NCI-H446 treated with DMSO at 0.1 percent for 48 hours (cell line): ENCODE measurements around the gene WNK1.
"Not testable (repeated sequence)": the region's sequence is repeated elsewhere in the genome, so short reads cannot be mapped to it uniquely, and the experiment has no call there.

Experiments used
- DNase-seq: peaks from one replicate; lab custom pipeline; 2025; lab: John Stamatoyannopoulos, UW

The WNK1 gene

DNA sequence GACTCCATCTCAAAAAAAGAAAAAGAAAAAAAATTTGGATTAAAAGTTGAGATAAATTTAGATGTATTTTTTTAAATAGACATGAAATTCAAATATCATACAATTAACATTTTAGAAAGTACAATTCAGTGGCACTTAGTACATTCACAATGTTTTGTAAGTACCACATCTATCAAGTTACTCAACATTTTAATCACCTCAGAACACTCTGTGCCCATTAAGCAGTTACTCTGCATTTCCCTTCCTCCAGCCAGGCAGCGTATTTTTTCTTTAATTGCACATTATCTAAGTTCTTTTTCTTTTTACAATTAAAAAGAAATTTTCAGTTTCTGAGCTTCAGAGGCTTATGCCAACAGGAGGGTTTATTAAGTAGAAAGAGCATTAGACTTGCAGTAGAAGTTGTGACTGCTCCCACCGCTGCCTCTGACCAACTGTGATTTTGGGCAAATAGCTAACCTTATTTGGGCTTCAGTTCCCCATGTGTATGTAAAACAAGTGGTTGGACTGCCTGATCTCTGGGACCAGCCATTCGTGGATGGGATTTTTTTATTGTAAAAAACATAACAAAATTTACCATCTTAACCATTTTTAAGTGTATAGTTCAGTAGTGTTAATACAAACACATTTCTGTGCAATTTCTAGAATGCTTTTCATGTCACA lies 65.7 kb downstream of the WNK1 start:
- no peak for DNase-seq

DNA sequence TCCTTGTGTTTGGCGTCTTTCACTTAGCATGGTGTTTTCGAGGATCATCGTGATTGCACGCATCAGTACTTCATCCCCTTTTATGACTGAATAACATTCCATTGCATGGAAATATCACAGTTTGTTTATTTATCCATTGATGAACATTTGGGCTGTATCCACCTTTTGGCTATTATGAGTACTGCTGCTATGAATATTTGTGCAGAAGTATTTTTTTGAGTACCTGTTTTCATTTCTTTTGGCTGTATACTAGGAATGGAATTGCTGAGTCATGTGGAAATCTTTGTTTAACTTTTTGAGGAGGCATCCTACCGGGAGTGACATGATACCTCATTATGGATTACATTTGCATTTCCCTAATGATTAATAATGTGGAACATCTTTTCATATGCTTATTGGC lies 66.4 kb downstream of the WNK1 start:
- no peak for DNase-seq

DNA sequence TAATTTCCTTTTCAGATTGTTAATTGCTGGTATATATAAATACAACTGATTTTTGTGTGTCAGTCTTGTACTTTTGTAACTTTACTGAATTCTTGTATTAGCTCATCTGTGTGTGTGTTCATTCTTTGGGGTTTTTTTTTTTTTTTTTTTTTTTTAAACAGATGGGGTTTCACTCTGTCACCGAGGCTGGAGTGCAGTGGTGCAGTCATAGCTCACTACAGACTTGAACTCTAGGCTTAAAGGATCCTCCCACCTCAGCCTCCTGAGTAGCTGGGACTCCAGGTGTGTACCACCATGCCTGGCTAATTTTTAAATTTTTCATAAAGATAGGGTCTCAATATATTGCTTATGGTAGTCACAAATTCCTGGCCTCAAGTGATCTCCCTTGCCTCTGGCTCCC lies 68.0 kb downstream of the WNK1 start:
- DNase-seq: no peak

DNA sequence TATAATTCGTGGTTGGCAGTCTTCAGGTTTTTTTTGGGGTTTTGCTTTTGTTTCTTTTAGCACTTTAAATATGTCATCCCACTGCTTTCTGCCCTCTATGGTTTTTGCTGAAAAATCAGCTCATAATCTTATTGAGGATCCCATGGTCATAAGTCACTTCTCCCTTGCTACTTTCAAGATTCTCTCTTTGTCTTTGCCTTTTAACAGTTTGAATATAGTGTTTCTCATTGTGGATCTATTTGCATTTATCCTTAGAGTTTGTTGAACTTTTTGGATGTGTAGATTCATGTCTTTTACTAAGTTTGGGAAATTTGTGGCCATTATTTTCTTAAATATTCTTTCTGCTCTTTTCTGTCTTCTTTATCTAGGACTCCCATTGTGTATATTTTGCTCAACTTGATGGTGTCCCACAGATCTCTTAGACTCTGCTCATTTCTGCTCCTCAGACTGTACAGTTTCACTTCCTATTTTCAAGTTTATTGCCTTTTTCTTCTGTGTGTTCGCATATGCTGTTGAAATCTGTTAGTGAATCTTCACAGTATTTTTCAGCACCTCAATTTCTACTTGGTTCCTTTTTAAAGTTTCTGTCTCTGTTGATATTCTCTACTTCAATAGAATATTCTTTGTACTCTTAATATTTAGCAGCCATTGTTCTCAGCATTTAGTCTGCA lies 70.8 kb downstream of the WNK1 start:
- DNase-seq: no peak

DNA sequence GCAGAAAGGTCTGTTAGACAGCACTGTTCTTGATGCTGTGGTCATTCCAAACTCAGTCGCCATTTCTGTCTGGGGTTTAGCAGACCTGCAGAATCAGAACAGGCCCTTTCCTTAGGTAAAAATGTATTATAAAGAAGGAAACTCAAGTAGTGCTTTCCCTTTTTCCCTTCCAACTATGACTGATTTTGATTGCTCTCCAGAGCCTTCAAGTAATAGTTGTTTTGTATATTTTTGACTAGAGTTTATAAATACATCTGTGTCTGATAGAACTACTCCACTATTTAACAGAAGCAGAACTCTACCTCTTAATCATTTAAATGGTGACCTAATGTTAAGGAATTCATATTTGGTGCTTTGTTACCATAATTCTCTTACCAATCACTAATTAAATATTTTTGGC lies 74.0 kb downstream of the WNK1 start:
- DNase-seq: no peak

DNA sequence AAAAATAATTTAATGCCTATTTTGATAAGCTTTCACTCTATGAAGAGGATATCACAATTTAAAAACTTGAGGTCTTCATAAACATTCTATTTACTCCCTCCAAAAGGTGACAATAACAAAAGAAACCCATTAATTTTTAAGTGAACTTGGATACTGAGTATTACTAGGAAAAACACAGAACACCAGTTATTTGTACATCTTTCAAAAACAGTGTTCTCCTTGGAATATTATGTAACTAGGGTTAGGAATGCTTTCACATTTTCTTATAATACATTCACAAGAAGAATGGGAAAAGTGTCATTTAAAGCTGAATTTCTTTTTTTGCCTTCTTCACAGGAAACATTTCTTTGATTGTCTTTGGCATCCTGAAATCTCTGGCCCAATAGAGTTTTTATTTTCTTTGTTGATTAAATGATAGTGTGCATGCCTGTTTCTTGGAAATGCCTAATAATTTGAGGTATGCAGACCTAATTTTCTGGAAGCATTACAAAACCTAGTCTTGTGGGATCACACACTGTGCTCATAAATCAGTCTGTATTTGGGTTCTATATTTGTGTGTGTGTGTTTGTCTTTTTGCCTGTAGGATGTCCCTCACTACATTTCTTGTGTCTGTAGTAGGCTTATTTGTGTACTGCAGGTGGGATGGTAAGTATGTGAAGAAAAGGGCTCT lies 76.5 kb downstream of the WNK1 start:
- no peak for DNase-seq

DNA sequence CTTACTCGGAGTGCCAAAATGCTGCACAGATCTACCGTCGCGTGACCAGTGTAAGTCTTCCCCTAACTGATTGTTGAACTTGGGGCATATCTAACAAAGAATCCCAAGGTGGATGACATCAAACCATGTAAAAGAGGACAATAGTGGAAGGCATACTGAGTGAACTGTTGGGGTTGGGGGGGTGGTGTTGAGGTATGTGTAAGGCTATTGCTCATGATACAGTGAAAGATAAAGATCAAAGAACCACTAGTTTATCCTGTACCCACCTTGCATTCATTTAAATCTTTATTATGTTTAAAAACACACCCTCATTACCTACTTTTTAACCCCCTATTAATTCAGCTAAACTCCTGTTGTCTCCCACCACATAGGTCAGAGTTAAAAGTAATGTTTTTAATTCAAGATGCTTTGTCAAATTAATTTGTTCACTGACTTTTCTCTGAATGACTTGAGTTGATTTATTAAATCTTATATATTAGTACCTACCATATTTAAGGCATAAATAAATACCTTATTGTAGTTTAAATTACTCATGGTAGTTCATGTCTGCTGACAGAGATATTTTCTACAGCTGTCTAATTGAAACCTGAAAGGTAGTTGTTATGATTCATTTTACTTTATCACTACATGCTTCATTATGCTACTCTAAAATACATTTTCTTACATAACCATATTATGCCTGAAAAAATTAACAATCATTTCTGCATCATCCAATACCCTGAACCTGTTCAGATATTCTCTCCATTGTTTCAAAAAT lies 77.9 kb downstream of the WNK1 start:
- DNase-seq: no peak

DNA sequence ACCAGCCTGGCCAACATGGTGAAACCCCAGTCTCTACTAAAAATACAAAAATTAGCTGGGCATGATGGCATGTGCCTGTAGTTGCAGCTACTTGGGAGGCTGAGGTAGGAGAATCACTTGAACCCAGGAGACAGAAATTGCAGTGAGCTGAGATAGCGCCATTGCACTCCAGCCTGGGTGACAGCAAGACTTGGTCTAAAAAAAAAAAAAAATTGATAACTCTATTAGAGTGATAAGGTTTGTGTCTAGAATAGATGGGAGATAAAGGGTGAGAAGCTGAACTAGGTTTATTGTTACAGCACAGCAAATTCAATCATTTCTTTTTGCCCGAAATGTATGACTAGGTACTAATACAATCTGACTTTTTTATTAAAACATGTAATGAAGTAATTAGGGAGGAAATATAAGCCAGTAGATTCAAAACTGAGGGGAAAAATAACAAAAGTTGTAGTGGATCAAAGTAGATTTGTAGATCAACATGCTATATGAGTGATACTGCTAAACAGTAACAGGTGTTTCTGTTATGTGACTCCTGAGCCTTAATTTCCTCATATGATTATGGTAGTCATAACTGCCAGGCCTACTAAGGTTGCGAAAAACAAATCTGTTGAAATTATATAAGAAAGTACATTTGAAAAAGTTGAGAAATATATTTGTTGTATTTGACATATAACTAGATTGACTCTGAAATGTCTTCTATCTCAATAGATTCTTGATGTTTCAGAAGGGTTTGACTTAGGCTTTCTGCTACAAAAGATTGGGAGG lies 83.6 kb downstream of the WNK1 start:
- DNase-seq: no peak

DNA sequence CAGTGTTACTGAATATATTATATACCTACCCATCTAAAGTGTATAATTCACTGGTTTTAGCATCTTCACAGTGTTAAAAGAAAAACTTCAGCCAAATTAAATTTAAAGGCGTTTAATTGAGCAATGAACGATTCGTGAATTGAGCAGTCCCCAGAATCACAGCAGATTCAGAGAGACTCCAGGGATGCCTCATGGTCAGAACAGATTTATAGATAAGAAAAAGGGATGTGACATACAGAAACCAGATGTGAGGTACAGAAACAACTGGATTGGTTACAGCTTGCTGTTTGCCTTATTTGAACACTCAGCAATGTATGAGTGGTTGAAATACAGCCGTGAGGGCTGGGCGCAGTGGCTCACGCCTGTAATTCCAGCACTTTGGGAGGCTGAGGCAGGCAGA lies 84.6 kb downstream of the WNK1 start:
- no peak for DNase-seq

DNA sequence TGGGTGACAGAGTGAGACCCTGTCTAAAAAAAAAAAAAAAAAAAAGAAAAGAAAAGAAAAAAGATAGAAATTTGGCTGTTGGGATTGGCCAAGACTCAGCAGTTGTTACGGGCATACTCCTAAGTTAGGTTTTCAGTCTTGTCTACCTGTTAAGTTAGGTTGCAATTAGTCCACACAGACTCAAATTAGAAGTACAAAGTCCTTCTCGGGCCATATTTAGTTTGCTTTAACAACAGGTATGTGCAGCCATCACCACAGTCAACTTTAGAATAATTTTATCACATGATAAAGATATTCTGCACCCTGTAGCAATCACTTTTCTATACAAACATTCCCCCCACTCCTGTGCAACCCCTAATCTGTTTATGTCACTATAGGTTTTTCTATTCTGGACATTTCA lies 85.2 kb downstream of the WNK1 start:
- DNase-seq: no peak

DNA sequence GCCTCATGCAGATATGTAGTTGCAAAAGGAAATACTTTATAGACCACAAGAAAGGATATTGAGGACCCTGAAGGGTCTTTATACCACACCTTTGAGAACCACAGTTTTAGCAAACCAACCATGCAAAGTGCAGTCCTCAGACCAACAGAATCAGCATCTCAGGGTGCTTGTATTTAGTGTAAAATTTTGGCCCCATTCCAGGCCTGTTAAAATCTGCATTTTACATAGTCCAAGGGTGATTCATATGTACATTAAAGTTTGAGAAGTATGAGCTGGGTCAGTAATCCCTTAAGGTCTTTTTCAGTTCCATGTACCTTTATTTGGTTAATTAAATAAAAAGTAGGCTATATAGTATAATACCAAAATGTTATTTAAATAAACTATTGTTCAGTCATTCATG lies 91.2 kb downstream of the WNK1 start:
- no peak for DNase-seq

DNA sequence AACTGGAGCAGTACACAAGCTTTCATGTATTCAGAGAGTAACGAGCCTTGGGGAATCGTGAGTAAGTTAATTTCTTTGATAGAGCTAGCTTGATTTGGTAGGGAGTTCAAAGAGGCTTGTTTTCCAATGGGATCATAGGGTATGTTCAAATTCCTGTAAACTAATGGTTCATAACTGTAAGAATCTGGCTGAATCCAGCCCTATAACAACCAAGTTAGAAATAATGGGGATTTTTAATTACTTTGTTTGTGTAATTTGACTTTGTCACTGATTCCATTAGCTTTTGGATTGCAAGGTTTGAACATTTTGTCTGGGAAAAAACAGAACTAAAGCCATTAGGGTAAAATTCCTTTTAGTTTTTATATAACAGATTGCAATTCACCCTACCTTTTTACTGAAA lies 94.0 kb downstream of the WNK1 start:
- no peak for DNase-seq

DNA sequence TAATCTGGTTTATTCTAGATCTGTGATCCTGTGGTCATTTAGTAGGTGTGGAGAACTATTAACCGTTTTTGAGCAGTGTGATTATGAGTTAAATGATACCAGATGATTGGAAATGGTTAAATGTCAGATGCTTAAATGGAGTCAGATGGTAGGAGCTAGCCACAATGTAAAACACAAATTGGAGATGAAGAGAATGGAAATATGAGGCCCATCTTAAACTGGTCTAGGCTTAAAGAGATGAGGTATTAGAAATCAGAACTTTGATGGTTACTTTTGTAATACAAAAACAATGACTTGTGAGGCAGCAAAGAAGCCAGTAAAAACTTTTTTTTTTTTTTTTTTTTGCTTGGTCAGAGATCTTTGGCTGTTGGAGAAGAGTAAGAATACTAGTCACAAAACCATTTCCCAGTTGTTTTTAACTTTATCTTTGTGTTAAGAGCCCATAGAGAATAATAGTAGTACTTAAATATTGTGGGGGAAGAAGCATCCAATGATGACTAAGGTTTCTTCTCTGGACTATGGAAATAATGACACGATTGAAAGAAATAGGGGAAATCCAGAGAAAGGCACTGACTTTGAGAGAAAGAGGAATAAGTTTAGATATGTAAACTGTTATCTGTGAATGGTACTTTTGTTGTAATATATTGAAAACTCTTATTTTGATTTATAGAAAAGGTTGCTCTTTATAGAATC lies 95.9 kb downstream of the WNK1 start:
- no peak for DNase-seq

DNA sequence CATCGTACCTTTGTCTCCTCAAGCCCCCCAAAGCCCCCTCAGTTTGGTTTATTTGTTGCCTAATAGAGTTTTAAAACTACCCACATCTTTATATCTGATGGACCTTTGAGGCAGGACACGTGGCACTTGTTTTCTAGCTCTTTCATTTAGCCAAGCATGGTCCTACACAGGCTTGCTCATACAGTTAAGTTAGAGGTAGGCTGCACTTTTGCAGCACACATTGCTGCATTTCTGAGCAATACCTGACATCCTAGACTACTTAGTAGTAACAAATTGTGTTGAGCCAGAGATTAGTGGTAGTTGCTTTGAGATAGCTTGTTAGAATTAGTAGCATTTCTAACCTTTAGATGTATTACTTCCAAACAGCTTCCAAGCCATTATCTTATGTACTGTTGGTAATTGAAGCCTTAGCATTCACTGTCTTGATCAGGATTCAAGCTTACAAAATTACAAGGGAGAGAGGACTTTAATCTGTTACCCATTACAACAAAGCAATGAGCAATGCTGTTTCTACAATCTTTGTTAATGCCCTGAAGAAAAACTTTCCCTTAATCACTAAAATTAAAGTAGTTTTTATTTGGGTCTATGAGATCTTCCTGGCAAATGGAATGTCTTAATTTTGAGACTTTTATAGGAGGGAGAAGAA lies 96.6 kb downstream of the WNK1 start:
- no peak for DNase-seq

DNA sequence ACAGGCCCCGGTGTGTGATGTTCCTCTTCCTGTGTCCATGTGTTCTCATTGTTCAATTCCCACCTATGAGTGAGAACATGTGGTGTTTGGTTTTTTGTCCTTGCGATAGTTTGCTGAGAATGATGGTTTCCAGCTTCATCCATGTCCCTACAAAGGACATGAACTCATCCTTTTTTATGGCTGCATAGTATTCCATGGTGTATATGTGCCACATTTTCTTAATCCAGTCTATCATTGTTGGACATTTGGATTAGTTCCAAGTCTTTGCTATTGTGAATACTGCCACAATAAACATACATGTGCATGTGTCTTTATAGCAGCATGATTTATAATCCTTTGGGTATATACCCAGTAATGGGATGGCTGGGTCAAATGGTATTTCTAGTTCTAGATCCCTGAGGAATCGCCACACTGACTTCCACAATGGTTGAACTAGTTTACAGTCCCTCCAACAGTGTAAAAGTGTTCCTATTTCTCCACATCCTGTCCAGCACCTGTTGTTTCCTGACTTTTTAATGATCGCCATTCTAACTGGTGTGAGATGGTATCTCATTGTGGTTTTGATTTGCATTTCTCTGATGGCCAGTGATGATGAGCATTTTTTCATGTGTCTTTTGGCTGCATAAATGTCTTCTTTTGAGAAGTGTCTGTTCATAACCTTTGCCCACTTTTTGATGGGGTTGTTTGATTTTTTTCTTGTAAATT lies 97.5 kb downstream of the WNK1 start:
- not testable (repeated sequence) for DNase-seq

DNA sequence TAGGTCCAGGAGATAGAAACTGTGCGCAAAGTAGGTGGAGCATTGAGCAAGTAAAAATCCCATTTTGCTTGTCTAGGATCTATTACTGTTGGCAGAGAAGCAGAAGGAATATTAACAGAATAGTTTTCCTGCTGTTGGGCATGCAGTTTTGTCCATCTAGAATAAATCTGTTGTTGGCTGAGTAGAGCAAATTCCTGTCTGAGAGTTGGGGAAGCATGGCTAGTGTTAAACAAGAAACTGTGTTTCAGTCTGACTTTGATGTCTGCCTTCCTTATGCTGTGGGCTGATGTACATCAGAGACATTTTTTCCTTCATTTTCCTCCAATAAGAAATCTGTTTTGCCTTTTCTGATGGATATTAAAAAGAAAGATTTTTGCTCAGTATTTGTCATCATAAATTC lies 99.0 kb downstream of the WNK1 start:
- DNase-seq: no peak

DNA sequence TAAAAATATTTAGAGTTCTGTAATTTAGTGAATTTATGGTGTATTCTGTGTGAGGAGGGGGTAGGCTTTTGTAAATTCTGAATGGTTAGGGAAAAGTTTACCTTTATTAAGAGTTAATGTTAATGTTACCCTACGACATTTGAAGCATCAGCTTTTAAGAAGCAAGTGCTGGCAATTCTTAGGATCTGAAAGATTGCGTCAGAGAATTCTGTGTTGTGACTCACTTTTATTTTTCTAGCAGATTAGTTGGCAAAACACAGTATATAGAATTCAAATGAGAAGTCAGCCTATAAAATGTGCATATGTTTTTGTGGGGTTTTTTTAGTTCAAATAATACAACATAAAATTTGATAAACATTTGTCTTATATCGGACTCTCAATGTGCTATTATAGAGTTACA lies 99.5 kb downstream of the WNK1 start:
- DNase-seq: no peak

DNA sequence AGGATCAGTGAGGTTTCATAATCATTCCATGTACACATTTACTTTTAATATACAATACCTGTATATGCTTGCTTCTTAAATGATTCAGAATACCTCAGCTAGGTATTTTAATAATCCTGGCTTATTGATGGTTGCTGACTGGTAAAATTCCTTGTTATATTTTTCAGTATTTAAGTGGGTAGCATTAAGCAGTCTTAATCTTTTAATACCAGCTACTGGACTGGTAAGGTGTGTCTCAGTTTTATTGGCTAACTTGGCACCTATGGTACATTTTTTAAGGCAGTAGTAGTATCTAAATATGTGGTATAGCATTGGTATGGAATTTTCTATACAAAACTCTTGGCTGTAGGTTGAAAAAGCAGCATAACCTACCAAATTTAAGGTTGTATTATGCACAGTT lies 100.5 kb downstream of the WNK1 start:
- DNase-seq: no peak

DNA sequence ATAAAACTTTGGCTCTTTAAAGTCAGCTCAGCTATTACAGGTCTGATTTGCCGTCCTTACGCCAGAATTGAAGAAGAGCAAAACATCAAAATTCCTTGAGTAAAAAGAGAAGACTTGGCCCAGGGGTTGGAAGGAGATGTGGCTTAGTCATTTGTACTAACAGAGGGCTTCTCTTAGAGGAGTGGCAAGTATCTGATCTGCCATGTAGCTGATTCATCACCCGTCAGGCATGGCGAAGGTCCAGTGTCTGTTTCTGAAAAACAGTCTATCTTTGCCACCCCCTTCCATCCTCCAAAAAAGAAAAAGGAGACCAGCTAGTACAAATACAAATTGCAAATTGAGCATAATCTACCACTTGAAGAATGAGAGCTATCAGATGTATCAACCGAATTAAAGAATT lies 105.2 kb downstream of the WNK1 start:
- DNase-seq: no peak

DNA sequence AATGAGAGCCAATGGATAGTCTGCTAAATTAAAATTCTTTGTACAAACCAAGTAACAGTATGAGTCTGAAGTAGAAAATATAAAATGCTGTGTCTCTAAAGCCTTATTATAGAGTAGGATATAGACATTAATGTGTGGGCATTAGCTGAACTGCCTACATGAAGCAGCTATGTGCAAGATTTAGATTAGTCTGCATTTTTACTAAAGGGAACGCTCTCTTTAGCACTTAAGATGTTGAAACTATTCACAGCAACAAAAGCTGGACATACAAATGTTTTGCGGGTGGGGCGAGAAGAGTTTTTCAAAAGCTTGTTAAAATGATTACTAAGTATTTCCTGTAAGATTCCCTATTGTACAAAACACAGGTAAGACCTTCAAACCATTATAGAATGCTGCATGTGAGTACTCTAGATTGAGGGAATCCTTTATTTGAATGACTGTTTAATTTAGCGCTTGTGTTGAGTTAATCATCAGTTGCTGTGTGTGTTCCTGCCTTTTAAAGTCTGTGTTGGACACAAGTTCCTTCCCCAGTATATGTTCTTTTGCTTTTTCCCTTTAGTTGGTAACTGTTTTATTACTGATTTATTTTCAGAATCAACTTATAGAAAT lies 110.0 kb downstream of the WNK1 start:
- no peak for DNase-seq
